Stimulated activated naive CD8-positive, alpha-beta T cell treated with anti-CD3 and anti-CD28 coated beads, Interleukin-15, Interleukin-2, amounts not matched to agents 100 ng/mL and 50 ng/mL, for 24 hours (primary cell): ENCODE measurements around the gene GPC6.

Source experiments
- H3K27ac Mint-ChIP-seq: one replicate; pipeline ENCODE4 v1.8.0; 2021; ENCODE audit warnings: mild to moderate bottlenecking, mixed read lengths
- H3K27me3 Mint-ChIP-seq: one replicate; pipeline ENCODE4 v1.8.0; 2021; ENCODE audit warnings: mixed read lengths
- H3K36me3 Mint-ChIP-seq: one replicate; pipeline ENCODE4 v1.8.0; 2021; ENCODE audit warnings: low read depth, mixed read lengths
- H3K4me1 Mint-ChIP-seq: one replicate; pipeline ENCODE4 v1.8.0; 2021; ENCODE audit warnings: low read depth, mixed read lengths
- H3K4me3 Mint-ChIP-seq: one replicate; pipeline ENCODE4 v1.8.0; 2021; ENCODE audit warnings: mild to moderate bottlenecking, mixed read lengths
- H3K9me3 Mint-ChIP-seq: one replicate; pipeline ENCODE4 v1.8.0; 2021; ENCODE audit warnings: mixed read lengths

The GPC6 gene

DNA sequence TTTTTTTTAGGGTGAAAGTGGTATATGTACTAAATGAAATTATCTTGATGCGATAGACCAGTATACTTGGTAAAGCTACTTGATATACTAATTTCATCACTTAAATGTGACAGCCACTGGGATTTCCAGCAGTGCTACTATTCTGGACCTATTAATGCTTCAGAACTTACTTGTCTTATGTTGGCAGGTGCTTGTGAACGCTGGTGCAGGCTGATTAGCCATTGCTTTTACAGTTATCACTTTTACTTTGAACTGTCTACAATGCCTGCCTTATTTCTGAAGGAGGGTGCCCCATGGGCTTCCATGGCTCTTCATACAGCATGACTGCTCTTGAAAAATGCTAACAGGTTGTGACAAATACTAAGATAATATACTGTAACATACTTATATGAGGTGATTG lies 294.7 kb downstream of the GPC6 start:
- no peak overlapping the region for H3K4me3 Mint-ChIP-seq
- peaks cover 8% of the 10 kb centered on the region for H3K27me3 Mint-ChIP-seq
- H3K36me3 Mint-ChIP-seq = no peaks in the 10 kb centered on the region
- H3K27ac Mint-ChIP-seq = no peak overlapping the region
- H3K9me3 Mint-ChIP-seq = no peaks in the 10 kb centered on the region
- no peaks in the 10 kb centered on the region for H3K4me1 Mint-ChIP-seq

DNA sequence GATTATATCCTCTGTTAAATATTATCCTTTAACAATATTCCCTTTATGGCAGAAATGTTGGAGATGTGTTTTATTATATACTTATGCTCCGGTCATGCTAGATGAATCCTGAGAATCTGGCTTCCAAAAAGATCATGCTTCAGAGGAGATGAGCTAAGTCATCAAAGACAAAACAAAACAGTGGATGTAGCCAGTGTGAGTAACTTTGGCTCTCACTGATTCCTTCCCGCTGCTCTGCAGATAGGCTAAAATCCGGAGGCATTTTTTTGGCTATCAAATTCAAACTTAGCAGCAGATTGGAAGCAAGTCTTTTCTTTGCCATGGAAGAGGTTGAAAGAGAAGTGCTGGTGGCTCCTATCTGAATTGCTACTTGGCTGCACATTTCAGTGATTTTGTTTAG lies 295.9 kb downstream of the GPC6 start:
- peaks cover 3% of the 10 kb centered on the region for H3K27me3 Mint-ChIP-seq
- H3K36me3 Mint-ChIP-seq = no peaks in the 10 kb centered on the region
- no peak overlapping the region for H3K27ac Mint-ChIP-seq
- H3K4me1 Mint-ChIP-seq = no peaks in the 10 kb centered on the region
- H3K9me3 Mint-ChIP-seq = no peaks in the 10 kb centered on the region
- no peak overlapping the region for H3K4me3 Mint-ChIP-seq

DNA sequence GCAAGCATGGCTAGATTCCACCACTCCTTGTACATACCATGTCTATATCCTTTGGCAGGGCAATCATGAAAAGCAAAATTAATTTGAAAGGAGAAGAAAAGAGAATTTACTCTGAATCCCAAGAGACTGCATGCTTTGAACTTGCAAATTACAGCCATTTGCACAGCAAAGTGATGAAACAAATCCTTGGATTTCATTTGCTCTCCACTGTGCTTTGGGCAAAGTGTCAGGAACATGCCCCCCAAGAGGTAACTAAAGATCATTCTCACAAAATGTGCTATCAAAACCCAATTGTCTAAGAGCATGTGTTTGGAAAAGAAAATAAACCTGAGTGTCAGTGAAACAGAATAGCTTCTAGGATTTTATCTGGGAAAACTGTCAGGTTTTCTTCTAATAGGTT lies 298.5 kb downstream of the GPC6 start:
- Mint-ChIP-seq H3K9me3 (no peaks in the 10 kb centered on the region), H3K4me1 (no peaks in the 10 kb centered on the region), H3K36me3 (no peaks in the 10 kb centered on the region), H3K4me3 (no peak overlapping the region), H3K27me3 (peaks cover 3% of the 10 kb centered on the region), H3K27ac (no peak overlapping the region)

DNA sequence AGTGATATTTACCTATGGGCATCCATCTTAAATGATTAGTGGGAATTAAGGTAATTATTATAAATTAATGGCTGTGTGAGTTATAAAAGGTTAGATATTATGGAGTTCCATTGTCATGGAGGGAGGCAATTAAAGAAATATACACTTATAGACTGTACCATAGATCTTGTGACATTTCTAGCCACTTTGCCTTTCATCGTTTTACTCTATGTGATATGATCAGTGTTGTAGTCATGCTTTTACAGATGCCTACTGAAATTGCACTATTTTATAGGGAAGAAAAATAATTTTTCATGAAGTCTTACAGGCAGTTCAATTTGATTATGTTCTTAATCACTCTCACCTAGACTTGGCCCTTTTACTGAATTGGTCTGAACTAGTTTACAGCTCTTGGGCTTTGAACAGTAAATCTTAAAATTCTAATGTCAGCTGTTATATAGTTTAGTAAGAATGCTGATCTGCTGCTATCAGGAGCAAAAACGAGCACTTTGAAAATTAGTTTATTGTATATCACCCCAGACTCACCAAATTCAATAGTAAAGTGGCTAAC lies 301.2 kb downstream of the GPC6 start:
- Mint-ChIP-seq H3K4me1 (no peaks in the 10 kb centered on the region), H3K36me3 (no peaks in the 10 kb centered on the region), H3K9me3 (no peaks in the 10 kb centered on the region), H3K4me3 (no peak overlapping the region), H3K27ac (no peak overlapping the region), H3K27me3 (no peaks in the 10 kb centered on the region)

DNA sequence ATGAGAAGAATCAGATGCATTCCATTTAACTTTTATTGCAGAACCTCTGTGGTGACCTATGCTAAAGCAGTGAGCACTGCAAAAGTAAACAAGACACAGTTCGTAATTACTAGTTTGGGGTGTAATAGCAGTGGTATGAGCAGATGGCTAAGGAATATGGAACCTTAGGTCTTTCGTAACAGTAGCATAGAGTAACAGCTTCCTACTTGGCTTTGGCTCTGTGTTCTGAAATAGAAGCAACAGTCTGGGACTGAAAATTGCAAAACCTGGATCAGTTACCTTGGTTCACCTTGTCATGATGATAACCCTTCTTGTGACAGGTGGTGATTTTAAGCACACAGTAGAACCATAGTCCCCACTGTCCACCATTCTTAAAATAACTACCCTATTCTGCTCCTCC lies 303.4 kb downstream of the GPC6 start:
- Mint-ChIP-seq H3K27me3 (no peaks in the 10 kb centered on the region), H3K4me1 (no peaks in the 10 kb centered on the region), H3K36me3 (no peaks in the 10 kb centered on the region), H3K9me3 (no peaks in the 10 kb centered on the region), H3K27ac (no peak overlapping the region), H3K4me3 (no peak overlapping the region)

DNA sequence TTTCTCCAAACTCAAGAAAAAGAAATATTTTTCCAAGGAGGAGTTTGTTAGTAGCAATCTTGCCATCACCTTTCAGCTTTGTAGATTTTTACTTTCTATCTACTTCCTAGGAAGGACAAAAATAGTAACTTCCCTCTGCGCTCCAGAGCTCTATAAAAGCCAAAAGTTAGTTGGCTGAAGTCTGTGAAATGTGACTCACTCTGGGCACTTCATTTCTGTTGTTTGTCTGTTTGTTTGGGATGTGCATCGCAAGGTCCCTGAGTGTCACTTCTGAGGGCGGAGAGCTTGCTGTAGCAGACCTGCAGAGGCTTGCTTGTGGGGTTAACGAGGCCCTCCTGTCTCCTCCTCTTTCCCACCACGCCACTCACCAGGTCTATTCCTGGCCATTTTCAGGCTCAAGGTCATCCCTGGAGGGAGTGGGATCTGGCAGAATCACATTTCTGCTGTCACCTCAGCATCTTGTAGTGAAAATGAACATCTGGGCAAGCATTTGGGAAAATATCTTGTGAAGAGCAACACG lies 307.6 kb downstream of the GPC6 start:
- Mint-ChIP-seq H3K36me3 (no peaks in the 10 kb centered on the region), H3K9me3 (peaks cover 2% of the 10 kb centered on the region), H3K27ac (no peak overlapping the region), H3K27me3 (no peaks in the 10 kb centered on the region), H3K4me1 (no peaks in the 10 kb centered on the region), H3K4me3 (no peak overlapping the region)

DNA sequence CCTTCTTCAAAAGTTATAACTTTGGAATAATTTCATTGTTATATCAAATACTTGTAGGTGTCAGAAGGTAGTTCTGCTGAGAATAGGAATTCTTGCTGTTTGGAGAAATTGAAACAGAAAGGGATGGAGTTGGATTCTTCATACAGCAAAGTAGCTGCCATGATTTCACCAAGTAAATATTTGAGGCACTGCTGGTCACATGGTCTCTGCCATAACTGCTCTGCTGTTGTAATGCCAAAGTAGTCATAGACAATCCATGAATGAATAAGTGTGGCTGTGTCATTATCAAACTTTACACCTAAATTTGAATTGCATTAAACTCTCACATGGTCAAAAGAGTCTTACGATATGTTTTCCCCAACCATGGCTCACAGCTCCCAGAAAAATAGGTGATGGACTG lies 308.6 kb downstream of the GPC6 start:
- H3K36me3 Mint-ChIP-seq = no peaks in the 10 kb centered on the region
- H3K4me3 Mint-ChIP-seq = no peak overlapping the region
- peaks cover 4% of the 10 kb centered on the region for H3K9me3 Mint-ChIP-seq
- no peaks in the 10 kb centered on the region for H3K4me1 Mint-ChIP-seq
- no peaks in the 10 kb centered on the region for H3K27me3 Mint-ChIP-seq
- no peak overlapping the region for H3K27ac Mint-ChIP-seq

DNA sequence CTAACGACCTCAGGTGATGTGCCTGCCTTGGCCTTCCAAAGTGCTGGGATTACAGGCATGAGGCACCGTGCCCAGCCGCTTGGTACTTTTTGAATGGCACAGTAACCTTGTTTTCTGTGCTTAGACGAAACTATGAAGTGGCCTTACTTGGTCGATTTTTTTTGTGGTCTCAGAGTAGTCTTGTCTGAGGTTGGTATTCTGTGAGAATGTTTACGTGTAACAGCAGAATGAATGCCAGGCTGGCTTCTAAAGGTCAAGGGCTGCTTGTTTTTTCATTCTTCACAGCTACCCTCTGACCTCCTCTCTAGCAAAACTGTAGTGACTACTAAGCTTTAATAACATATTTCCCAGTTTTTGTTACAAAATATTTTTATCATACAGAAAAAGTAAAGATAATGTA lies 313.3 kb downstream of the GPC6 start:
- H3K27ac Mint-ChIP-seq = no peak overlapping the region
- no peaks in the 10 kb centered on the region for H3K4me1 Mint-ChIP-seq
- H3K9me3 Mint-ChIP-seq = peaks cover 8% of the 10 kb centered on the region
- no peaks in the 10 kb centered on the region for H3K27me3 Mint-ChIP-seq
- H3K4me3 Mint-ChIP-seq = no peak overlapping the region
- H3K36me3 Mint-ChIP-seq = no peaks in the 10 kb centered on the region

DNA sequence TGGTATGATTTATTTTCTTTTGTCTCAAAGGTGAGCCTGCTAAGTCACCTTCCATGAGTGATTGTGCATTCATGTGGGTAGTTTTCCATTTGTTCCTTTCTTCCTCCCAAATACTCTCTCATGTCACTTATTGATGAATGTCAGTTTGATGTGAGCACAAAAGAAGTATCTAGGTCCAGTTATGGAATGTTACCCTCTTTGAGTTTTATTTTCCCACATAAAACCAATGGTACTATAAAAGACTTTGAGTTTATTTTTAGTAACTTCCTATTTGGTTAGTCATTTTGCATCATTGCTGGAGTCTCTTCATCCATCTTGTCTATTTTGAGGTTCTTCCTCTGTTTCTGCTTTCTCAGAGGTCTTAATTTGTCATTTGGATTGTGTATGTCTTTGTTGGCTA lies 321.3 kb downstream of the GPC6 start:
- no peaks in the 10 kb centered on the region for H3K9me3 Mint-ChIP-seq
- no peak overlapping the region for H3K4me3 Mint-ChIP-seq
- H3K27me3 Mint-ChIP-seq = no peaks in the 10 kb centered on the region
- H3K4me1 Mint-ChIP-seq = no peaks in the 10 kb centered on the region
- no peak overlapping the region for H3K27ac Mint-ChIP-seq
- no peaks in the 10 kb centered on the region for H3K36me3 Mint-ChIP-seq

DNA sequence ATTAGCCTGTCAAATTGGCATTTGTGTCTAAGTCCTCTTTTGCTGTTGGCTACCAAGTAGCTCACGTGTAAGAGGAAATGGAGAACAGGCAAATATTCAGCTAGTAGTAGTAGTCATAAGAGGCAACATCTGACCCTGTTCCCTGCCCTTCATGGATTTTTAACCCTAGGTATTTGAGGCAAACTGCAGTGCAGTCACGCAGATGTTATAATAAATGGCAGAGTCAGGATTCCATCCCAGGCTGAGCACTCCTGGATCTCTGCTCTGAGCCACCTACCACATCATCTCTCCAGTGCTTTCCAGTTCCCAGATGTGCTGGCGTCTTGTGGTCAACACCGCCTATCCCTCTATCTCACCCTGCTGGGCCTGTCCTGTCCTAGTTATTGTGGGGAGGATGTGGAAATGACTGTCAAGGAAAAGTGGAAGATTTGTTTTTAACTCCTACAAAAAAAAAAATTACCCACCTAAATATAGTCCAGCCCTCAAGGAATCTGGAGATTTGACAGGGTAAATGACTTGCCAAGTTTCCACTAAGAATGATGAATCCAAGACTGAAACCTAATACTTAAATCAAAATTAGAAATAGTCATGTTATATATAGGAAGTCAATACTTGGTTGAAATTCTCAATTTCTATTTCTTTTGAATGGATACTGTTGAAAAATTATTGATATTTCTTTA lies 322.9 kb downstream of the GPC6 start:
- H3K27me3 Mint-ChIP-seq = no peaks in the 10 kb centered on the region
- no peaks in the 10 kb centered on the region for H3K4me1 Mint-ChIP-seq
- no peaks in the 10 kb centered on the region for H3K36me3 Mint-ChIP-seq
- no peak overlapping the region for H3K27ac Mint-ChIP-seq
- H3K4me3 Mint-ChIP-seq = no peak overlapping the region
- no peaks in the 10 kb centered on the region for H3K9me3 Mint-ChIP-seq

DNA sequence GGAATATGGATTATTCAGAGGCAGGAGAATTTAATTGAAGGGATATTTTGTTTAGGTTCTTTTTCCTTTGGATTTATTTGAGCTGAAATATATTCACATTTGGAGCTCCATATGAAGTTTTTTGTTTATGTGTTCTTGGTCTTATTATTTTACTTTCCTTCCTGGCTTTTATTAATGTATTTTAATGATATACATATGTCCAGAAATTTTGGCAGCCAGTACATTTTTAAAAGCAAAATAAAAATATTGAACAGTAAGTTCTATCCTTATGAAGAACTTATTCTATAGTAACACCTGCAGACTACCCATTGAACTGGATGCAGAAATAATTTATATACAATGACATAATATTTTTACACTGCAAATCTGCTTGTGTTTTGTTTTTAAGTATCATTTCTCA lies 323.6 kb downstream of the GPC6 start:
- H3K4me3 Mint-ChIP-seq = no peak overlapping the region
- H3K27ac Mint-ChIP-seq = no peak overlapping the region
- no peaks in the 10 kb centered on the region for H3K9me3 Mint-ChIP-seq
- H3K27me3 Mint-ChIP-seq = no peaks in the 10 kb centered on the region
- H3K4me1 Mint-ChIP-seq = no peaks in the 10 kb centered on the region
- H3K36me3 Mint-ChIP-seq = no peaks in the 10 kb centered on the region

DNA sequence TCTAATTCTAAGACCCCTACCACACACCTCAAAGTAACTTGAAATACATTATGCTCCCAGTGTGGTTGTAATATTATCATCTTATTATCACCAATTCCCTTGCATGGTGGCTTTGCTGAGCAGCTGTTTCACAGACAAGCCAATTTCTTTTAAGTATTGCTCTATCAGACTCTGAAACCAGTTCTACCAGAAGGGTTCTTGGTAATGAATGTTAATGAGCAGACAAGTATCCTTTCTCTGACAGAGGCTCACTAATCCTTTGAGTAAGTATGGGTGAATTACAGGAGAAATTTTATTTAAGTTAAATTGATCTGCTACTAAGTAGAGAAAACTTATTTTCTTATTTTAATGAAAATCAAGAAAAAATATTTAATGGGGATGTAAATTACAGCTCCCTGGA lies 326.0 kb downstream of the GPC6 start:
- Mint-ChIP-seq H3K27ac (no peak overlapping the region), H3K36me3 (no peaks in the 10 kb centered on the region), H3K27me3 (no peaks in the 10 kb centered on the region), H3K4me1 (no peaks in the 10 kb centered on the region), H3K4me3 (no peak overlapping the region), H3K9me3 (no peaks in the 10 kb centered on the region)

DNA sequence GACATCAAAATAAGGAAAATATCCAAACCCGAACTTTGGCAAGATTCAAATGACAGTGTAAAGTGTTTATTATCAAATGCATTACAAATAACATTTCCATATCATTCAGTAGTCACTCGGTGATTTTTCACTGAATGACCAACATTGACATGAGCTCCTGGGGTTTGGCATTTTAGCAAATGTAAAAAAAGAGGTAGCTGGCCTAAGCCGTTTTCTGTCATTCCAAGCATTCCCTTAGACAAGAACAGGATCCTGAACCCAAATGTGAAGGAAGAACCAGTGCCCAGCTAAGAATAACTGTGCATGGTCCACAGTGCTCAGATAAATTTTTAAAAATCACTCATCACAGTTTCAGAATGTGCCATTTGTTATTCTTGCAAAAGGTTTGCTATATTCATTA lies 327.9 kb downstream of the GPC6 start:
- H3K4me1 Mint-ChIP-seq = no peaks in the 10 kb centered on the region
- H3K9me3 Mint-ChIP-seq = no peaks in the 10 kb centered on the region
- H3K27ac Mint-ChIP-seq = no peak overlapping the region
- no peak overlapping the region for H3K4me3 Mint-ChIP-seq
- H3K27me3 Mint-ChIP-seq = no peaks in the 10 kb centered on the region
- no peaks in the 10 kb centered on the region for H3K36me3 Mint-ChIP-seq

DNA sequence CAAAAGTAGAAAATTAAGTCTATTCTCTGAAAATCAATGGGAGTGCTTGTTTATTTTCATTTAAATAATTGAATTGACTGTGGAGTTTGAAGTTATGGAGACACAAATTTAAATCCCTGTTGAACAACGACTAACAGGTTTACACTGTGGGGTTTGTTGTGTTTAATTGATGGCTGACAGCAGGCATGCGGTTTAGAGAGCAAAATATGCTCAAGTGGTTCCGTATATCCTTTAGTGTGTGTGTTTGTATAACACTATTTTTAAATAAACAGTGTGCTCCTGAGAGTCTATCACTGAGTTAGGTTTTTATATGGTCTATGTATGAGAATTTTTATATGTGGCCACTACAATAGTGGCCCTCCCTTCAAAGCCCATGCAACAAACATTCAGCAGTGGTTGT lies 332.0 kb downstream of the GPC6 start:
- Mint-ChIP-seq H3K27me3 (no peaks in the 10 kb centered on the region), H3K4me3 (no peak overlapping the region), H3K4me1 (no peaks in the 10 kb centered on the region), H3K36me3 (no peaks in the 10 kb centered on the region), H3K9me3 (no peaks in the 10 kb centered on the region), H3K27ac (no peak overlapping the region)

DNA sequence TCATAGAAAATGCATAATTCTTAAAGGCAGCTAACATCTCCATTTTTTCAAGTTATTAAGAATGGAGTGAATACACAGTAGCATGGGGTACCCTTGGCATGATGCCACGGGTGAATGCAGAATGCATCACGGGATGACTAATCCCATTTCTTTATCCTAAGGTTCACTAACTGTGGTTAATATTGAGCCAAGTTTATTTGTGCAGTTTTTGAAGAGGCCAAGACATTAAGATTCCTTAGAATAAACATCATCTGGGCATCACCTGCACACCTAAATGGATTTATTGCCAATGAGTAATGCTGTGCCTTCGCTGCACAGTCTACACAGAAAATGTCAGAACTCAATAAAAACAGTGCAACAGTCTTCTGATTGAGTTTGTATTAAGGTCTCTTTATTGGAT lies 333.1 kb downstream of the GPC6 start:
- Mint-ChIP-seq H3K9me3 (no peaks in the 10 kb centered on the region), H3K27ac (no peak overlapping the region), H3K27me3 (no peaks in the 10 kb centered on the region)

DNA sequence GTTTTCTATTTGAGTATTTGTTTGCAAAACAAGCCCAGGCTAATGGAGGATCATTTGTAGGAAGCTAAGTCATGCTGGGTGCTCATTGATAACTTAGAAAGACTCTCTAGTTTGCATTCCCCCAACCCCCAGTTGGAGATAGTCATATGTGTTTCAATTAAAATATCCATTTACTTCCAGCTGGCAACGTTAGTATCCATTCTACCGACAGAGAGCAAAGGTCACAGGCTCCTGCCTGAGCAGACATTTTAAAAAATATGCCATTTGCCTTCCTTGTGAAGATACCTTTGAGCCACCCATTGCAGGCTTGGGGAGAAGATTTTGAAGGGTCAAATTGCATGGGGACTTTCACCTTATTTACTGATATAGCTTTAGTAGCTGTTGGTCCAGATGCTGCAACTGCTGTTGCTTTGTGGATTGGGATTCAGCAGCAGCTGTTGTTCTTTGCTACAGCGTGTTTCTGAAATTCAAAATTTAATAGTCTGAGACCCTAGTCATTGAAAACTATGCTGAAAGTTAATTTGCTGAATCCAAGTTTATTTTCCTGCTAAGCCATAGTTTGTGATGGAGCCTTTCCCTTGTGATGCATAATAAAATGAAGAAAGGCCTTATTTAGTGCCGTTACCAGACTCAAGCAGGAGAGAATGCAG lies 335.1 kb downstream of the GPC6 start:
- H3K27me3 Mint-ChIP-seq = no peaks in the 10 kb centered on the region
- H3K4me3 Mint-ChIP-seq = no peak overlapping the region
- H3K27ac Mint-ChIP-seq = no peak overlapping the region
- no peaks in the 10 kb centered on the region for H3K9me3 Mint-ChIP-seq
- H3K36me3 Mint-ChIP-seq = no peaks in the 10 kb centered on the region
- H3K4me1 Mint-ChIP-seq = no peaks in the 10 kb centered on the region

More for the DNA sequence above, 333.1 kb downstream of the GPC6 start:
- Mint-ChIP-seq H3K36me3 (no peaks in the 10 kb centered on the region), H3K4me3 (no peak overlapping the region), H3K4me1 (no peaks in the 10 kb centered on the region)
